Measurements from ENCODE around the gene CPTP.

CPTP gene

DNA sequence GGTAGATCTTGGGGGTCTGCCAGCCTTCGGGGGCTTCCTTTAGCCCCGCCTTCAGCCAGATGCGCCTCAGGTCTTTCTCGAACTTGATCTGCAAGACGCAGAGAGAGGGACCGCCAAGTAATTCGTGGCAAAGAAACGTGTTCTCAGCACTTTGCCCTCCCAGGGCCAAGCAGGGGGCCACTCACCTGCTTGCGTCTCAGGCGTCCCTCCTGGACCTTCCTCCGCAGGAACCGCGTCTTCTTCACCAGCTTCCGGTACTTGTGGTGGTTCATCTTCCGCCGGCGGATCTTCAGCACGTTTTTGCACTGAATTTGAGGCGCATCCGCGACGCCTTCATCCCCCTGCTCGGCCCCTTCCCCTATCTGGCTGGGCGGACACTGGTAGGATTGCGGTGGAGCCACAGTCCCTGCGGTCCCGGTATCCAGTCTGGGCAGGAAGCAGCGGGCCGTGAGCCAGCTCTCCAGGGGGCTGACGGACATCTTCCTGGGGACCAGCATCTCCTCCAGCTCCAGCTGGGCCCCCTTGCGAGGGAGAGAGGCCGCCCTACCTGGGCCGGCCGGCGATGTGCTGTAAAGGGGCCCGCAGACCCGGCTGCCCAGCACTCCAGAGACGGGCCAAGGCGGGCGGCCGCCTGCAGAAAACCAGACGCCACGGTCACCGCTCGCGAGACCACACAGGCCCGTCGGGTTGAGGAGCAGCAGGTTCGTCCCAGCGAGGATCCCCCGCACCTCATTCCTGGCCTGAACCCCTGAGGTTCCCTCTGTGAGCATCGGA lies 49.4 kb downstream of the CPTP start:
- peak overlapping the region; percentile 61 for H3K4me3 ChIP-seq (ENCODE audit: control insufficient read depth, low read depth, low read length)
- no peak for DNase-seq (ENCODE audit: low read depth)
- TF ChIP-seq, protein P1, sequence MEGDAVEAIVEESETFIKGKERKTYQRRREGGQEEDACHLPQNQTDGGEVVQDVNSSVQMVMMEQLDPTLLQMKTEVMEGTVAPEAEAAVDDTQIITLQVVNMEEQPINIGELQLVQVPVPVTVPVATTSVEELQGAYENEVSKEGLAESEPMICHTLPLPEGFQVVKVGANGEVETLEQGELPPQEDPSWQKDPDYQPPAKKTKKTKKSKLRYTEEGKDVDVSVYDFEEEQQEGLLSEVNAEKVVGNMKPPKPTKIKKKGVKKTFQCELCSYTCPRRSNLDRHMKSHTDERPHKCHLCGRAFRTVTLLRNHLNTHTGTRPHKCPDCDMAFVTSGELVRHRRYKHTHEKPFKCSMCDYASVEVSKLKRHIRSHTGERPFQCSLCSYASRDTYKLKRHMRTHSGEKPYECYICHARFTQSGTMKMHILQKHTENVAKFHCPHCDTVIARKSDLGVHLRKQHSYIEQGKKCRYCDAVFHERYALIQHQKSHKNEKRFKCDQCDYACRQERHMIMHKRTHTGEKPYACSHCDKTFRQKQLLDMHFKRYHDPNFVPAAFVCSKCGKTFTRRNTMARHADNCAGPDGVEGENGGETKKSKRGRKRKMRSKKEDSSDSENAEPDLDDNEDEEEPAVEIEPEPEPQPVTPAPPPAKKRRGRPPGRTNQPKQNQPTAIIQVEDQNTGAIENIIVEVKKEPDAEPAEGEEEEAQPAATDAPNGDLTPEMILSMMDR (IDR thresholded peaks at IDR 0.05; ENCODE audit: control insufficient read depth, insufficient read depth, low read depth, low read length, missing control alignments), result no peak

GRCh38 chr1:1374589-1374928 lies 50.0 kb downstream of the CPTP start:
- H3K4me3 ChIP-seq (ENCODE audit: control insufficient read depth, low read depth, low read length), result peak overlapping the region; percentile 61
- no peak for DNase-seq (ENCODE audit: low read depth)

GRCh38 chr1:1374929-1375662 lies 50.5 kb downstream of the CPTP start, which contains the start of gene AURKAIP1:
Gene AURKAIP1 (minus strand): TSS chr1:1375207. CDS start chr1:1374756, 451 bp downstream.
- H3K4me3 ChIP-seq (ENCODE audit: control insufficient read depth, low read depth, low read length), result peak within 1 kb of the TSS; percentile 61
- DNase-seq (ENCODE audit: low read depth), result peak; percentile 99
- TF ChIP-seq, protein P1 (IDR thresholded peaks at IDR 0.05; ENCODE audit: control insufficient read depth, insufficient read depth, low read depth, low read length, missing control alignments), result peak; percentile 26

More at GRCh38 chr1:1374589-1374928, 50.0 kb downstream of the CPTP start:
- TF ChIP-seq, protein P1 (IDR thresholded peaks at IDR 0.05; ENCODE audit: control insufficient read depth, insufficient read depth, low read depth, low read length, missing control alignments), result no peak

DNA sequence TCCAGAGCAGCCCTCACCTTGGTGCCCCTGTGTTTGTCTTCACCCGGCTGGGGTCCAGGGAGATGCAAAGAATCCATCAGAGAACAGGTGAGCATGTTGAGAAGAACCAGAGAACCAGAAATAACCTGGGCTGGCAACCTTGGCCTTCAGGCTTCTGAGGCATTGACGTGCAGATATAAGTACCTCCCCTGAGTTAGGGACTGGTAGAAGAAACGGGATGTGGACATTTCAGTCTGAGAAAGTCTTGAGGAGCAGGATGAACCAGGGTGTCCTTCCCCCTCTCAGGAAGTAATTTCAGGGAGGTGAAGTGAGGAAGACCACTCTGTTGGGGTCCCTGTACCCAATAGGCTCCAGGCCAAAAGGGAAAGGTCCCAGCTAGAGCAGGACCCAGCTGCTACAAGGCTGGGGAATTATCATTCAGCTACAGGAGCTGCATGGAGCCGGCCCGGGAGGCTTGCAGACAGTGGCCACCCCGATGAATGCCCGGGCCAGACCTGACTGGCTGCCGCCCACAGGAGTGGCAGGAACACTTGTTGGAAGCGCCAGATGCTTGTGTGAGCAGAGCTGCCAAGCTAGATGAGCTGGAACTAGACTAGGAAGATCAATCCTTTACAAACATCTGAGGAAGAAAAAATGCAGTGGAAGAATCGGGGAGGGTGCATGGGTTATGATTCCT lies 52.1 kb downstream of the CPTP start:
- TF ChIP-seq, protein P1 (IDR thresholded peaks at IDR 0.05; ENCODE audit: control insufficient read depth, insufficient read depth, low read depth, low read length, missing control alignments), result no peak
- no peak for DNase-seq (ENCODE audit: low read depth)
- no peak overlapping the region for H3K4me3 ChIP-seq (ENCODE audit: control insufficient read depth, low read depth, low read length)

GRCh38 chr1:1377540-1378205 lies 53.1 kb downstream of the CPTP start:
- TF ChIP-seq, protein P1 (IDR thresholded peaks at IDR 0.05; ENCODE audit: control insufficient read depth, insufficient read depth, low read depth, low read length, missing control alignments), result no peak
- DNase-seq (ENCODE audit: low read depth), result no peak
- H3K4me3 ChIP-seq (ENCODE audit: control insufficient read depth, low read depth, low read length), result no peak overlapping the region
